H9 (cell line): ENCODE results near the gene ORAI1. TPM values are rescaled to one million over a fixed set of nuclear protein-coding genes. Genes with fewer than 3 reads are reported as not detected.
A peak's percentile ranks its signal among the peaks of the same experiment; 100 is the strongest.
"Not testable (repeated sequence)": the region's sequence is repeated elsewhere in the genome, so short reads cannot be mapped to it uniquely, and the experiment has no call there.

Experiments
- DNase-seq: peaks from one replicate; pipeline ENCODE4 v3.0.0-alpha.2; 2017
- H2AFZ ChIP-seq: one replicate; pipeline ENCODE4 v1.6.1; 2013; ENCODE audit warnings: mild to moderate bottlenecking, low read length, control low read depth, moderate library complexity
- H2AK5ac ChIP-seq: 2 replicates; pipeline ENCODE4 v1.6.1; 2013; ENCODE audit warnings: low read length, control low read depth, mixed read lengths; ENCODE audit not compliant: insufficient read length
- H2BK120ac ChIP-seq: one replicate; pipeline ENCODE4 v1.6.1; 2013; ENCODE audit warnings: low read depth, mild to moderate bottlenecking, low read length, control low read depth, inconsistent platforms; ENCODE audit not compliant: poor library complexity, severe bottlenecking
- H2BK12ac ChIP-seq: 2 replicates; pipeline ENCODE4 v1.6.1; 2013; ENCODE audit warnings: low read length, control low read depth, mixed read lengths, low read depth; ENCODE audit not compliant: insufficient read length
- H2BK15ac ChIP-seq: 2 replicates; pipeline ENCODE4 v1.6.1; 2013; ENCODE audit warnings: low read depth, low read length, control low read depth
- H2BK20ac ChIP-seq: one replicate; pipeline ENCODE4 v1.6.1; 2013; ENCODE audit warnings: low read depth, mild to moderate bottlenecking, low read length, control low read depth, inconsistent platforms; ENCODE audit not compliant: poor library complexity, severe bottlenecking
- H2BK5ac ChIP-seq: 2 replicates; pipeline ENCODE4 v1.6.1; 2013; ENCODE audit warnings: low read length, control low read depth, mixed read lengths; ENCODE audit not compliant: insufficient read length
- H3K14ac ChIP-seq: 2 replicates; pipeline ENCODE4 v1.6.1; 2013; ENCODE audit warnings: low read length, control low read depth; ENCODE audit not compliant: insufficient read depth
- H3K18ac ChIP-seq: 2 replicates; pipeline ENCODE4 v1.6.1; 2013; ENCODE audit warnings: low read depth, mild to moderate bottlenecking, mixed read lengths, low read length, control low read depth; ENCODE audit not compliant: insufficient read length
- H3K23ac ChIP-seq: 2 replicates; pipeline ENCODE4 v1.6.1; 2013; ENCODE audit warnings: low read length, control low read depth, mixed read lengths, low read depth; ENCODE audit not compliant: insufficient read length
- H3K23me2 ChIP-seq: 2 replicates; pipeline ENCODE4 v1.6.1; 2013; ENCODE audit warnings: low read depth, mild to moderate bottlenecking, mixed read lengths, low read length, control low read depth; ENCODE audit not compliant: insufficient read length, poor library complexity, severe bottlenecking
- H3K27ac ChIP-seq: 2 replicates; pipeline ENCODE4 v1.5.1; 2013; ENCODE audit warnings: low read length, control low read depth, mixed read lengths, low read depth; ENCODE audit not compliant: insufficient read length
- H3K27me3 ChIP-seq: 2 replicates; pipeline ENCODE4 v1.6.1; 2013; ENCODE audit warnings: low read length, control low read depth, inconsistent platforms; ENCODE audit not compliant: insufficient read depth
- H3K4ac ChIP-seq: 2 replicates; pipeline ENCODE4 v1.6.1; 2013; ENCODE audit warnings: low read depth, mild to moderate bottlenecking, control low read depth, inconsistent platforms, low read length, moderate library complexity
- H3K4me1 ChIP-seq: 2 replicates; pipeline ENCODE4 v1.6.1; 2013; ENCODE audit warnings: low read length, control low read depth, inconsistent platforms; ENCODE audit not compliant: insufficient read depth
- H3K4me2 ChIP-seq: 2 replicates; pipeline ENCODE4 v1.6.1; 2013; ENCODE audit warnings: low read length, control low read depth, mixed read lengths; ENCODE audit not compliant: insufficient read length, insufficient read depth
- H3K56ac ChIP-seq: 2 replicates; pipeline ENCODE4 v1.6.1; 2013; ENCODE audit warnings: low read depth, mild to moderate bottlenecking, mixed read lengths, low read length, control low read depth; ENCODE audit not compliant: insufficient read length
- H3K79me1 ChIP-seq: 2 replicates; pipeline ENCODE4 v1.6.1; 2013; ENCODE audit warnings: low read depth, mild to moderate bottlenecking, moderate library complexity, low read length, control low read depth, inconsistent platforms; ENCODE audit not compliant: insufficient read depth, poor library complexity, severe bottlenecking
- H3K79me2 ChIP-seq: 2 replicates; pipeline ENCODE4 v1.6.1; 2013; ENCODE audit warnings: low read length, control low read depth, inconsistent platforms; ENCODE audit not compliant: insufficient read depth
- H3K9ac ChIP-seq: 2 replicates; pipeline ENCODE4 v1.6.1; 2013; ENCODE audit warnings: low read length, control low read depth, mixed read lengths; ENCODE audit not compliant: insufficient read length; ENCODE audit errors: extremely low read depth
- H3K9me3 ChIP-seq: one replicate; pipeline ENCODE4 v1.6.1; 2013; ENCODE audit warnings: low read depth, low read length, inconsistent platforms; ENCODE audit not compliant: control insufficient read depth
- H3T11ph ChIP-seq: one replicate; pipeline ENCODE4 v1.6.1; 2013; ENCODE audit warnings: mild to moderate bottlenecking, low read length, control low read depth, inconsistent platforms
- H4K20me1 ChIP-seq: one replicate; pipeline ENCODE4 v1.6.1; 2013; ENCODE audit not compliant: control insufficient read depth, insufficient read length, insufficient read depth
- H4K5ac ChIP-seq: 2 replicates; pipeline ENCODE4 v1.6.1; 2013; ENCODE audit warnings: low read depth, mild to moderate bottlenecking, mixed read lengths, low read length, control low read depth; ENCODE audit not compliant: insufficient read length
- H4K8ac ChIP-seq: replicated peaks from 2 replicates; pipeline ENCODE4 v1.6.1; 2013; ENCODE audit warnings: low read length, control low read depth, mixed read lengths, low read depth; ENCODE audit not compliant: insufficient read length
- H4K91ac ChIP-seq: 2 replicates; pipeline ENCODE4 v1.6.1; 2013; ENCODE audit warnings: low read depth, mild to moderate bottlenecking, moderate library complexity, mixed read lengths, low read length, control low read depth; ENCODE audit not compliant: insufficient read length
- H3K27ac Mint-ChIP-seq, 3 experiments: 2 replicates in 2 of 3; 3 replicates in 1 of 3; pipeline ENCODE4 v1.8.0; 2020 to 2021; ENCODE audit warnings: mixed read lengths in 3 of 3, mild to moderate bottlenecking in 1 of 3, moderate library complexity in 1 of 3
- H3K27me3 Mint-ChIP-seq: 2 replicates; pipeline ENCODE4 v1.8.0; 2021; ENCODE audit warnings: low read depth, mild to moderate bottlenecking, moderate library complexity, mixed read lengths
- H3K36me3 Mint-ChIP-seq, 3 experiments: 2 replicates in 2 of 3; 3 replicates in 1 of 3; pipeline ENCODE4 v1.8.0; 2020 to 2021; ENCODE audit warnings: low read depth in 3 of 3, mixed read lengths in 3 of 3; ENCODE audit not compliant: insufficient read depth in 1 of 3
- H3K4me1 Mint-ChIP-seq, 2 experiments: 2 replicates each; pipeline ENCODE4 v1.8.0; 2020; ENCODE audit warnings: mixed read lengths in 2 of 2
- H3K4me3 Mint-ChIP-seq, 2 experiments: 2 replicates in 1 of 2; 3 replicates in 1 of 2; pipeline ENCODE4 v1.8.0; 2020 to 2021; ENCODE audit warnings: mild to moderate bottlenecking in 2 of 2, mixed read lengths in 2 of 2, moderate library complexity in 1 of 2
- H3K9me3 Mint-ChIP-seq, 2 experiments: 2 replicates in 1 of 2; 3 replicates in 1 of 2; pipeline ENCODE4 v1.8.0; 2020; ENCODE audit warnings: mild to moderate bottlenecking in 2 of 2, mixed read lengths in 2 of 2, moderate library complexity in 1 of 2
- CTCF ChIP-seq: fragments of 200-600 bp; sonication (generic); conservative IDR thresholded peaks from 3 replicates; pipeline ENCODE4 v1.8.0; 2021; ENCODE audit warnings: antibody characterized with exemption, mild to moderate bottlenecking
- WGBS: extraction: QIAGEN DNeasy Blood & Tissue Kit; methylation state at CpG from one replicate; pipeline ENCODE4 v1.1.7; 2013; ENCODE audit warnings: missing lambda C conversion rate, low lambda C conversion rate, mixed read lengths; ENCODE audit not compliant: insufficient read length; ENCODE audit errors: extremely low coverage; 5-methylcytosine and 5-hydroxymethylcytosine counted together
- total RNA-seq: library from RNA; stranded (reverse); gene quantifications from 2 replicates; pipeline ENCODE4 v1.2.1, GENCODE V29; 2021

Gene ORAI1
- total RNA-seq, 1 experiment from 2014 or later, result 24.7 TPM

DNA sequence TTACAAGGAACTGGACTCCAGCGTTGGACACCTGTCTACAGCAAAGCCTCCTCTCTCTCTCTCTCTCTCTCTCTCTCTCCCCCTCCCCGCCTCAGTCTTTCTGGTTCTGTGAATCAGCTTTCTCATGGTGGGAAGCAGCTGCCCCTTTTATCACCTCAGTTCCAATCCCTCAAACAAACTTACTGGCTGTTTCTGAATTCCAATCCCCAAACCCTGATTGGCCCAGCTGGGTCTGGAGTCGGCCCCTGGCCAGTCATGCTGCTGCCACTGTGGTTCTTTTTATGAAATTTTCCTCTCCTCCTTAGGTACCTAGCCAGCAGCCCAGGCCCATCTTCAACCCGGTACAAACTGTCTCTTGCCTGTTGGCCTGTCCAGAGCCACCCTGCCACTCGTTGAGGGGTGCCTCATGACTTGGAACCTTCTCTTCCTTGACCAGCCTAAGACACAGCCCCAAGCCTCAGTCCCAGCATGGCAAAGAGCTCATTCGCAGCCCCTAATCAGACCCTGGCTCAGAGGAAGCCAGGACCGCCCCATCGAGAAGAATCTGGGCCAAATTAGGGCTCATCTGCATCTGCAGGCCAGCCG is 52.5 kb downstream of the ORAI1 start:
- no peaks in the 10 kb centered on the region for H4K20me1 ChIP-seq
- no peak overlapping the region for H2BK12ac ChIP-seq
- H3K23me2 ChIP-seq, result no peaks in the 10 kb centered on the region
- no peak overlapping the region for H3K4me2 ChIP-seq
- Mint-ChIP-seq H3K9me3 (no peaks in the 10 kb centered on the region; a peak in 1 of 5 replicates), H3K36me3 (no peaks in the 10 kb centered on the region), H3K27ac (peak overlapping the region; percentile 32 to 76 (median 44); a peak in 3 of 7 replicates), H3K4me1 (peaks cover 12 to 22% of the 10 kb centered on the region in 2 experiments), H3K4me3 (no peak overlapping the region), H3K27me3 (no peaks in the 10 kb centered on the region)
- no peak overlapping the region for H3K4ac ChIP-seq
- H3K56ac ChIP-seq, result no peak overlapping the region
- H3K79me1 ChIP-seq, result no peaks in the 10 kb centered on the region
- no peak overlapping the region for H3K9ac ChIP-seq
- no peak overlapping the region for H4K8ac ChIP-seq
- DNase-seq, result no peak
- H3K18ac ChIP-seq, result no peak overlapping the region
- H2AFZ ChIP-seq, result no peak overlapping the region
- H4K91ac ChIP-seq, result no peak overlapping the region
- no peak overlapping the region for H3K27ac ChIP-seq
- no peak overlapping the region for H2BK120ac ChIP-seq
- no peak overlapping the region for H2BK5ac ChIP-seq
- H3K9me3 ChIP-seq, result no peaks in the 10 kb centered on the region
- no peaks in the 10 kb centered on the region for H3K79me2 ChIP-seq
- H3K23ac ChIP-seq, result no peak overlapping the region
- no peak overlapping the region for H3K14ac ChIP-seq
- H3K27me3 ChIP-seq, result no peaks in the 10 kb centered on the region
- no peak for TF ChIP-seq CTCF
- no peak overlapping the region for H2AK5ac ChIP-seq
- no peaks in the 10 kb centered on the region for H3K4me1 ChIP-seq
- H2BK20ac ChIP-seq, result no peak overlapping the region
- no peak overlapping the region for H3T11ph ChIP-seq
- H4K5ac ChIP-seq, result no peak overlapping the region
- H2BK15ac ChIP-seq, result no peak overlapping the region
- no CpG with 5 or more reads among the region's 9 CpGs for WGBS

DNA sequence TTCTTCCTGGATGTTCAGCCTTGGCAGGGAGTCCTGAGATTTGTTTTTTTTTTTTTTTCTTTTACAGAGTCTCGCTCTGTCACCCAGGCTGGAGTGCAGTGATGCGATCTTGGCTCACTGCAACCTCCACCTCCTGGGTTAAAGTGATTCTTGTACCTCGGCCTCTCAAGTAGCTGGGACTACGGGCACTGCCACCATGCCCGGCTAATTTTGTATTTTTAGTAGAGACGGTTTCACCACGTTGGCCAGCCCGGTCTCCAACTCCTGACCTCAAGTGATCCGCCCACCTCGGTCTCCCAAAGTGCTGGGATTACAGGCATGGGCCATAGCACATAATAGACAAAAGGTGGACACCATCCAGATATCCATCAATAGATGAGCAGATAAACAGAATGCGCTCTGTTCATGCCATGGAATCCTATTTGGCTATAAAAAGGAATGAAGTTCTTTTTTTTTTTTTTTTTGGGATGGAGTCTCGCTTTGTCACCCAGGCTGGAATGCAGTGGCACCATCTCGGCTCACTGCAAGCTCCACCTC is 53.4 kb downstream of the ORAI1 start:
- not testable (repeated sequence) for H3K14ac ChIP-seq, H4K91ac ChIP-seq, H2BK12ac ChIP-seq, H3K18ac ChIP-seq, H3K4me2 ChIP-seq, DNase-seq, H3K79me2 ChIP-seq, H3K27ac ChIP-seq, H4K8ac ChIP-seq, H3K36me3 Mint-ChIP-seq, H3T11ph ChIP-seq, H3K9me3 Mint-ChIP-seq, H3K9me3 ChIP-seq, H2BK15ac ChIP-seq, H3K27me3 Mint-ChIP-seq, H2BK20ac ChIP-seq, H3K79me1 ChIP-seq, H4K20me1 ChIP-seq, H2BK120ac ChIP-seq, H3K23ac ChIP-seq, H2BK5ac ChIP-seq, H2AFZ ChIP-seq, H3K4me1 ChIP-seq, H3K23me2 ChIP-seq, H3K4me3 Mint-ChIP-seq, H3K9ac ChIP-seq, H4K5ac ChIP-seq, H3K56ac ChIP-seq, H3K27me3 ChIP-seq, H3K4ac ChIP-seq, H2AK5ac ChIP-seq
- H3K4me1 Mint-ChIP-seq, result peaks cover 12 to 22% of the 10 kb centered on the region in 2 experiments
- WGBS, result no CpG with 5 or more reads among the region's 13 CpGs
- H3K27ac Mint-ChIP-seq, result peak overlapping the region in 2 of 3 experiments; percentile 73 to 78; a peak in 4 of 7 replicates
